Breast epithelium (tissue), 4 donors: ENCODE measurements around the gene PCSK5. TPM values are rescaled to one million over a fixed set of nuclear protein-coding genes. Genes with fewer than 3 reads are reported as not detected.
"Not testable (repeated sequence)": the region's sequence is repeated elsewhere in the genome, so short reads cannot be mapped to it uniquely, and the experiment has no call there.

ENCODE experiments used
- DNase-seq, 2 donors: peaks; one replicate each; pipeline ENCODE4 v3.0.0-alpha.2; 2019; ENCODE audit warnings: low spot score in 2 of 2
- H3K27ac ChIP-seq, 2 donors: fragments of 200-600 bp; sonication (generic) in 1 of 2; one replicate each; pipeline ENCODE4 v1.5.1; 2016 to 2019; ENCODE audit warnings: mild to moderate bottlenecking in 1 of 2
- H3K27me3 ChIP-seq, 2 donors: fragments of 200-600 bp; sonication (generic) in 1 of 2; one replicate each; pipeline versions ENCODE4 v1.5.1 to v1.6.0; 2017 to 2019; ENCODE audit warnings: control low read depth in 1 of 2, mild to moderate bottlenecking in 1 of 2
- H3K36me3 ChIP-seq: fragments of 200-600 bp; one replicate; pipeline ENCODE4 v1.5.1; 2019
- H3K4me1 ChIP-seq, 2 donors: fragments of 200-600 bp; sonication (generic); one replicate each; pipeline ENCODE4 v1.5.1; 2016 to 2019; ENCODE audit warnings: control low read depth in 1 of 2
- H3K4me3 ChIP-seq, 3 donors: fragments of 200-600 bp; sonication (generic); 1 replicate in 2 of 3; 2 replicates in 1 of 3; pipeline ENCODE4 v1.5.1; 2016 to 2019; ENCODE audit warnings: mild to moderate bottlenecking in 3 of 3, moderate library complexity in 2 of 3
- H3K9me3 ChIP-seq, 2 donors: fragments of 200-600 bp; sonication (generic) in 1 of 2; one replicate each; pipeline ENCODE4 v1.5.1; 2016 to 2019; ENCODE audit warnings: control low read depth in 1 of 2
- POLR2A ChIP-seq: fragments of 450-650 bp; IDR thresholded peaks from one replicate; pipeline ENCODE4 v1.6.1; 2016; ENCODE audit warnings: antibody characterized with exemption, mild to moderate bottlenecking, moderate library complexity
- POLR2AphosphoS5 ChIP-seq, 3 donors: sonication (generic); formaldehyde crosslinking; IDR thresholded peaks; one replicate each; pipeline ENCODE4 v1.6.1; 2017; ENCODE audit warnings: antibody characterized with exemption in 3 of 3
- intact Hi-C: fragments of 100-400 bp; cut with DNase I; formaldehyde crosslinking; loops from one replicate; pipeline ENCODE4 v1.15.1; 2023; ENCODE audit warnings: low total_unique reads
- total RNA-seq, 3 donors: library from RNA; depleted of rRNA; stranded (reverse); fragments of >200 nt; gene quantifications; one replicate each; pipeline ENCODE4 v1.1.0, GENCODE V29; 2016
- TF ChIP-seq, protein P1 (sequence below), 3 donors: fragments of 450-650 bp; IDR thresholded peaks; one replicate each; pipeline ENCODE4 v1.5.1; 2016 to 2017; ENCODE audit warnings: antibody characterized with exemption in 3 of 3, mild to moderate bottlenecking in 3 of 3, moderate library complexity in 3 of 3

The PCSK5 gene
- total RNA-seq, 3 donors from 2014 or later, result 12.7 to 21.0 (median 19.0) TPM

DNA sequence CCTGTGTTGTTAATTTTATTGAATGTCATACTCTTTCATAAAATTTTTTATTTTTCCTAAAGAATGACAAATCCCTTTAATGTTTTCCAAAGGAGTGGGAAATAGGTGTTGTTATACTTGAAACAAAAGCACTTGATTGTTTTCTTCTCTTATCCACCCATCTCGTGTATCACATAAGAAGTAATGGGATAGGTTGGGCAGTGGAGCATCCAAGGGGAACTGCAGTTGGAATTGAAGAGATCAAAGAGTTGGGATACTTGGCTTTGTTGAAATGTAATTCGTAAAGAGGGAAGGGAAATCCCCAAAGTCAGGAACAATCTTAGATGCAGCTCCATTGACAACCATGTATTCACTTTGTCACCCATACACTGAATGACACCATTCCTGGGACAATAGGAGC lies 148.0 kb downstream of the PCSK5 start:
- DNase-seq, result no peak
- H3K4me3 ChIP-seq, result no peak overlapping the region

DNA sequence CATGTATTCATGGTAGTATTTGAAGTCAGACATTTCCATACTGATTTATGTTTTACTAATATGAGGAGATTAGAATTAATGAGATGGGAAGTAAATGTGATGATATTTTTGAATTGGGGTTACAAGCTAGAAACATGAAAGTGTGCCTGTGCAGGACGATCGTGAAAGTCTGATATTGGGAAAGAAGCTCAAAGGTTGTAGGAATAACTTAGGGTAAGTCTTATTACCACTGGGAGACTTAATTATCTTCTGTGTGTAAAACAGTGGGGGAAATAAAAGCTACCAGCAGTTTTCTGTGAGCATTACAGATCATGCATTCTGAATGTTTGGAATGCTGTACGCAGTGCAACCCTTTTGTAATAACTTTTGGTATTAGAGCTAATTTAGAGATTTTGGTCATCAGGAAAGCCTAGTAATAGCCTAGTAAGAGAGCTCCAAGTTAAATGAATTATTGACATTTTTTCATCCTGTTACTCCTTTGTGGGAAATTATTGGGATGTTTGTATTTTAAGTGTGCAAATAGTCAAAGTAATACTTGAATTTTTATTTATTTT lies 153.9 kb downstream of the PCSK5 start:
- TF ChIP-seq, protein P1, sequence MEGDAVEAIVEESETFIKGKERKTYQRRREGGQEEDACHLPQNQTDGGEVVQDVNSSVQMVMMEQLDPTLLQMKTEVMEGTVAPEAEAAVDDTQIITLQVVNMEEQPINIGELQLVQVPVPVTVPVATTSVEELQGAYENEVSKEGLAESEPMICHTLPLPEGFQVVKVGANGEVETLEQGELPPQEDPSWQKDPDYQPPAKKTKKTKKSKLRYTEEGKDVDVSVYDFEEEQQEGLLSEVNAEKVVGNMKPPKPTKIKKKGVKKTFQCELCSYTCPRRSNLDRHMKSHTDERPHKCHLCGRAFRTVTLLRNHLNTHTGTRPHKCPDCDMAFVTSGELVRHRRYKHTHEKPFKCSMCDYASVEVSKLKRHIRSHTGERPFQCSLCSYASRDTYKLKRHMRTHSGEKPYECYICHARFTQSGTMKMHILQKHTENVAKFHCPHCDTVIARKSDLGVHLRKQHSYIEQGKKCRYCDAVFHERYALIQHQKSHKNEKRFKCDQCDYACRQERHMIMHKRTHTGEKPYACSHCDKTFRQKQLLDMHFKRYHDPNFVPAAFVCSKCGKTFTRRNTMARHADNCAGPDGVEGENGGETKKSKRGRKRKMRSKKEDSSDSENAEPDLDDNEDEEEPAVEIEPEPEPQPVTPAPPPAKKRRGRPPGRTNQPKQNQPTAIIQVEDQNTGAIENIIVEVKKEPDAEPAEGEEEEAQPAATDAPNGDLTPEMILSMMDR (IDR thresholded peaks at IDR 0.05), result no peak
- TF ChIP-seq POLR2AphosphoS5 (IDR thresholded peaks at IDR 0.05) (no peak), POLR2A (no peak)
- intact Hi-C loops, result no loop called here
- no peak for DNase-seq
- Histone ChIP-seq H3K4me1 (no peaks in the 10 kb centered on the region), H3K36me3 (no peaks in the 10 kb centered on the region), H3K27me3 (no peaks in the 10 kb centered on the region), H3K27ac (no peak overlapping the region), H3K9me3 (no peaks in the 10 kb centered on the region), H3K4me3 (no peak overlapping the region)

More for the DNA sequence above, 148.0 kb downstream of the PCSK5 start:
- Histone ChIP-seq H3K4me1 (no peaks in the 10 kb centered on the region), H3K27ac (no peak overlapping the region), H3K27me3 (no peaks in the 10 kb centered on the region), H3K9me3 (no peaks in the 10 kb centered on the region), H3K36me3 (no peaks in the 10 kb centered on the region)
- TF ChIP-seq, protein P1 (IDR thresholded peaks at IDR 0.05), result no peak
- intact Hi-C loops, result no loop called here

DNA sequence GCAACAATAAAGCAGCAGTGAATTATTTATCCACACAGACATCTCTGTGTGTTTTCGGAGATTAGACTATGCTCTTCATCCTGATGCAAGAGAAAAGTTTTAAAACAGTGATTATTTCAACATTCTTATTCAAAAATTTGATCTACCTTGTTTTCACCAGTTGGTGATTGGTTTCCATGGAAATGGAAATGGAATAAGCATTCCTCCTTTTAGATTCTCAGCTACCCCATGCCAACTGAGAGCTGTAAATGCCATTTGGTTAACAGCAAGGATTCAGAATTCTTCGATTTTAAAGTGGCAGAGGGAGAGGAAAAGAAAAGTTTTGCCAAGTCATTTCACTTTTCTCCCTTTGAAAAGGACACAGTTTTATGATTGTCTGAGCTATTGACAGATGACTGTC lies 154.7 kb downstream of the PCSK5 start:
- TF ChIP-seq, protein P1 (IDR thresholded peaks at IDR 0.05), result no peak
- TF ChIP-seq POLR2A (no peak), POLR2AphosphoS5 (IDR thresholded peaks at IDR 0.05) (no peak)
- H3K27me3 ChIP-seq, result no peaks in the 10 kb centered on the region
- no peaks in the 10 kb centered on the region for H3K4me1 ChIP-seq
- no peak overlapping the region for H3K27ac ChIP-seq
- H3K36me3 ChIP-seq, result no peaks in the 10 kb centered on the region
- no peaks in the 10 kb centered on the region for H3K9me3 ChIP-seq
- DNase-seq, result no peak
- intact Hi-C loops, result no loop called here
- no peak overlapping the region for H3K4me3 ChIP-seq

DNA sequence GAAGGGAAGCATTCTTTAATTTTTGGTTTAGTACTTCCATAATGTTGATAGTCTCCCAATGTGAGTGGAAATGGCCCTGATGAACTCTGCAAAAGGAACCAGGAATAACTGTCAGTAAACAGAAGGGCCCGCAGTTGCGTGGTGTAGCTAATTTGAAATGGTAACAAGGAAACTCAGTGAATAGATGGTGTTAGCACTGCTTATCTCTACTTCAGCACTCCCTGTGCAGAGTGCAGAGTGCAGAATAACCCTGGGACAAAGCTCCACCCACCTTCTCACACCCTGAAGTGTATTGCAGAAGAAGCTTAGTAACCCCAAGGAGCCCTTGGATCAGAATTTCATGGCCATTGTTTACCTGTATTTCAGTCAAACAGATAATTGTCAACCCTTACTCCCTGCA lies 158.9 kb downstream of the PCSK5 start:
- TF ChIP-seq POLR2A (no peak), POLR2AphosphoS5 (IDR thresholded peaks at IDR 0.05) (no peak)
- TF ChIP-seq, protein P1 (IDR thresholded peaks at IDR 0.05), result no peak
- no peak overlapping the region for H3K27ac ChIP-seq
- H3K9me3 ChIP-seq, result no peaks in the 10 kb centered on the region
- intact Hi-C loops, result no loop called here
- H3K4me1 ChIP-seq, result no peaks in the 10 kb centered on the region
- H3K27me3 ChIP-seq, result no peaks in the 10 kb centered on the region
- H3K4me3 ChIP-seq, result no peak overlapping the region
- DNase-seq, result no peak
- no peaks in the 10 kb centered on the region for H3K36me3 ChIP-seq

DNA sequence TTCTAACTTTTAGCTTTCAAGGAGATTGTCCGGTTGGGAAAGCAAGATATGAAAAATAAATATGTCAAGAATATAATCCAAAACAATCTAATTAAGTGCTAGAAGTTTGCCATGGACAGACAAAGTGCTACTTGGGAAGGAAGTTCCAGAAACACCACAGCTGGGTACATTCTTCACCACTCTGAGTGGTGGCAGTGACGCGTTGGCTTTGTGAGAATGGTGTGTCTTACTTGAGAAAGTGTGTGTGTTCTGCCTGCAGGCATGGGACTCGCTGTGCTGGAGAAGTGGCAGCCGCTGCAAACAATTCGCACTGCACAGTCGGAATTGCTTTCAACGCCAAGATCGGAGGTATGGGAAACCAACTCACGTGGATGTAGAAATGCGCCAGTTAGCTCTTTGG lies 177.2 kb downstream of the PCSK5 start:
- Histone ChIP-seq H3K36me3 (no peaks in the 10 kb centered on the region), H3K4me3 (no peak overlapping the region), H3K27ac (no peak overlapping the region), H3K4me1 (no peaks in the 10 kb centered on the region), H3K9me3 (no peaks in the 10 kb centered on the region), H3K27me3 (no peaks in the 10 kb centered on the region)
- no peak for DNase-seq
- no peak for TF ChIP-seq POLR2AphosphoS5 (IDR thresholded peaks at IDR 0.05)
- intact Hi-C loops, result no loop called here

DNA sequence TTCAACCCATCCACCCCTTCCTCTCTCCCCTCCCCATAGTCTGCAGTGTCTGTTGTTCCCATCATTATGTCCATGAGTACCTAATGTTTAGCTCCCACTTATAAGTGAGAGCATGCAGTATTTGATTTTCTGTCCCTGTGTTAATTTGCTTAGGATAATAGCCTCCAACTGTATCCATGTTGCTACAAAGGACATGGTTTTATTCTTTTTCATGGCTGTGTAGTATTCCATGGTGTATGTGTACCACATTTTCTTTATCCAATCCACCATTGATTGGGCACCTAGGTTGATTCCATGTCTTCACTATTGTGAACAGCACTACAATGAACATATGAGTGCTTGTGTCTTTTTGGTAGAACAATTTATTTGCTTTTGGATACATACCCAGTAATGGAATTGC lies 187.1 kb downstream of the PCSK5 start:
- TF ChIP-seq, protein P1 (IDR thresholded peaks at IDR 0.05), result no peak
- TF ChIP-seq POLR2AphosphoS5 (IDR thresholded peaks at IDR 0.05) (no peak), POLR2A (no peak)
- Histone ChIP-seq H3K4me1 (no peaks in the 10 kb centered on the region), H3K36me3 (no peaks in the 10 kb centered on the region), H3K4me3 (no peak overlapping the region), H3K9me3 (no peaks in the 10 kb centered on the region), H3K27ac (no peak overlapping the region), H3K27me3 (no peaks in the 10 kb centered on the region)
- no peak for DNase-seq
- intact Hi-C loops, result no loop called here

DNA sequence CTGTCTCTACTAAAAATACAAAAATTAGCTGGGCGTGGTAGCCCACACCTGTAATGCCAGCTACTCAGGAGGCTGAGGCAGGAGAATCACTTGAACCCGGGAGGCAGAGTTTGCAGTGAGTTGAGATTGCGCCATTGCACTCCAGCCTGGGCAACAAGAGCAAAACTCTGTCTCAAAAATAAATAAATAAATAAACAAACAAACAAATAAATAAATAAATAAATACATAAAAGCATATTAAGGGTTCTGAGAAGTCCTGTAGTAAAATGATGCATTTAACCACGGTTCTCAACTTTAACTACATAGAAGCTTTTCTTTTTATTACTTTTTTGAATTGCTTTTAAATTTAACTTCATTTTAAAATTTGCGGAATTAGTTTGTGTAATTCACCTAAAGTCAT lies 190.8 kb downstream of the PCSK5 start:
- H3K4me1 ChIP-seq, DNase-seq, H3K36me3 ChIP-seq, H3K27ac ChIP-seq, H3K4me3 ChIP-seq, H3K9me3 ChIP-seq, H3K27me3 ChIP-seq, intact Hi-C loops: not testable (repeated sequence)
